Measurements from ENCODE around the gene GPD1. TPM values are rescaled to one million over a fixed set of nuclear protein-coding genes. Genes with fewer than 3 reads are reported as not detected.

Gene GPD1
- total and polyA plus RNA-seq, 2 experiments from 2014 or later: 2.5 to 3.4 TPM

DNA sequence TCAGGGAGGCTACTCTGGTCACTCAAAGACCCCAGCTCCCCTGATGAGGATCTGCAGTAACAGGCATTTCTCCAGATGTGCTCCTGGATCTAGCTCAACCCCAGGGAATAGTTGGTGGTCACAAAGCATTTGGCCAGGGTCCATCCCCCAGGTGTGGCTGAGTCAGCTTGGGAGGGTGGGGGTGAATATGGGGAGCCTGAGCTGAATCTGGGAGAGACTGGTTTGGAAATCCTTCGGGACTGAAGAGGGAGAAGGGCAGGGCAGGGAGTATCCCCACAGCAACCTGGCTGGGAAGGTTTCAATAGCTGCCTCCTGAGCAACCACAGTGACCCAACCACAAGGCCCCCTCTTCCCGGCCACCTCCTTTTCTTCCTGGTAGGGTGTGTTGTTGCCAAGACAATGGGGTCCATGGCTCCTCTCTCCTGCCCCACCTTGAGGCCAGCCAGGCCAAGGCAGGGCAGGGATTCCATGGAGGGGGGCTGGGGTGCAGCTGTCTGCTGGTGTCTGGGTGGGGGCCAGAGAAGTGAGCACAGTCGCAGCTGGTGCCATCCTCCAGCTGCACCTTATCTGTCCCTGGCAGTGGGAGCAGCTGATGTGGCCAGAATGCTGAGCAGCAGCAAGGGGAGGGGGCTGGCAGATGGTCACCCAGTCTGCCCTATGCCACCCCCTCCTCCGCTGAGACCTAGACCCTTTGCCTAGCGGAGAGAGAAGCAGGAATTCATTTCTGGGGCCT, 40.9 kb upstream of the GPD1 start:
- TF ChIP-seq, protein P1, sequence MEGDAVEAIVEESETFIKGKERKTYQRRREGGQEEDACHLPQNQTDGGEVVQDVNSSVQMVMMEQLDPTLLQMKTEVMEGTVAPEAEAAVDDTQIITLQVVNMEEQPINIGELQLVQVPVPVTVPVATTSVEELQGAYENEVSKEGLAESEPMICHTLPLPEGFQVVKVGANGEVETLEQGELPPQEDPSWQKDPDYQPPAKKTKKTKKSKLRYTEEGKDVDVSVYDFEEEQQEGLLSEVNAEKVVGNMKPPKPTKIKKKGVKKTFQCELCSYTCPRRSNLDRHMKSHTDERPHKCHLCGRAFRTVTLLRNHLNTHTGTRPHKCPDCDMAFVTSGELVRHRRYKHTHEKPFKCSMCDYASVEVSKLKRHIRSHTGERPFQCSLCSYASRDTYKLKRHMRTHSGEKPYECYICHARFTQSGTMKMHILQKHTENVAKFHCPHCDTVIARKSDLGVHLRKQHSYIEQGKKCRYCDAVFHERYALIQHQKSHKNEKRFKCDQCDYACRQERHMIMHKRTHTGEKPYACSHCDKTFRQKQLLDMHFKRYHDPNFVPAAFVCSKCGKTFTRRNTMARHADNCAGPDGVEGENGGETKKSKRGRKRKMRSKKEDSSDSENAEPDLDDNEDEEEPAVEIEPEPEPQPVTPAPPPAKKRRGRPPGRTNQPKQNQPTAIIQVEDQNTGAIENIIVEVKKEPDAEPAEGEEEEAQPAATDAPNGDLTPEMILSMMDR (IDR thresholded peaks at IDR 0.05; ENCODE audit: low read depth, low read length): no peak
- Histone ChIP-seq H3K9me3 (ENCODE audit: low read depth) (no peaks in the 10 kb centered on the region), H3K27ac (no peak overlapping the region), H3K27me3 (peaks cover 16% of the 10 kb centered on the region), H3K36me3 (no peaks in the 10 kb centered on the region), H3K4me1 (ENCODE audit: low read depth) (no peaks in the 10 kb centered on the region), H3K4me3 (no peak overlapping the region)
- DNase-seq (ENCODE audit: low read depth in 1 of 2, low spot score in 1 of 2): no peak

DNA sequence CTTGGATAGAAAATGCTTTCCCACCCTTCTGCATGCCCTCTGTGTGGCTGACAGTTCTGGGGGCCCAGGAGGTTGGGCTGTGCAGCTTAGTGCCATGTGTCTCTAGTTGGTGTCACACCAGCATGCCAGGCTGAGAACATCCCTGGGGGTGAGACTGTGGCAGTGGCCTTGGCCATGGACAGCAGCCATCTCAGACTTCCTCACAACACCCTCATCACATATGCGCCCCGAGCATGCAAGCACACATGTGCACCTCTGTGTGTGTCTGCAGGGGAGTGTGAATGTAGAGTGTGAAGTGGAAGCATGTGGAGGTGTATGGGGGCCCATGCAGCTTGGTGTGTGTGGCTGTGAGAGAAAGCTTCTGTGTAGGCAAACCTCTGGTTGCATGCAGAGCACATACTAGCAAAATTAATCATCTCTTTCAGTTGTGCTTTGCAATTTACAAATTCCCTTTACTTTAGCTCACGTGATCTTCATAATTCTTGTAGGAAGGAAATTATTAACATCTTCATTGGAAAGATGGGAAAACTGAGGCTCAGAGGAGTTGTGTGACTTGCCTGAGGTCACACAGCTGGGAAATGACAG, 38.0 kb upstream of the GPD1 start:
- Histone ChIP-seq H3K4me3 (no peak overlapping the region), H3K4me1 (ENCODE audit: low read depth) (no peaks in the 10 kb centered on the region), H3K27me3 (no peaks in the 10 kb centered on the region), H3K27ac (no peak overlapping the region), H3K36me3 (no peaks in the 10 kb centered on the region), H3K9me3 (ENCODE audit: low read depth) (no peaks in the 10 kb centered on the region)
- no peak for DNase-seq (ENCODE audit: low read depth in 1 of 2, low spot score in 1 of 2)
- TF ChIP-seq, protein P1 (IDR thresholded peaks at IDR 0.05; ENCODE audit: low read depth, low read length): no peak

DNA sequence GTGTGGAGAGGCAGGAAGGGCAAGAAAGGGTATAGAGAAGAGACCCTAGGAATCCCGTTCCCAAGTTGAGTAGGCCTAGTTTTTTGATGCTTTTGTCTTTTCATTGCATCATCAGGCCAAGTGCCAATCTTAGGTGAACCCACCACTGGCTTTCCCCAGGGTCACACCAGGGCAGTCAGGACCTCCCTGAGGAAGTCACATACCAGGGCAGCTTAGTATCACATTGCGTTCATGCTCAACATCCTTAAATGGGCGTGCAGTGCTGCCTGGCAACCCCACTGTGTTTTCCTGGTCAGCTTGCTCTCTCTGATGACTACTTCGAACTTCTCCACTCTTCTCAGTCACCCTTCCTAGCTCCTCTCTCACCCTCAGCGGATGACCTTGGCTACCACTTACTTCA, 37.4 kb upstream of the GPD1 start:
- Histone ChIP-seq H3K4me3 (no peak overlapping the region), H3K36me3 (no peaks in the 10 kb centered on the region), H3K4me1 (ENCODE audit: low read depth) (no peaks in the 10 kb centered on the region), H3K9me3 (ENCODE audit: low read depth) (no peaks in the 10 kb centered on the region), H3K27ac (peak overlapping the region; percentile 8), H3K27me3 (no peaks in the 10 kb centered on the region)
- TF ChIP-seq, protein P1 (IDR thresholded peaks at IDR 0.05; ENCODE audit: low read depth, low read length): no peak
- peak; percentile 78 to 86 for DNase-seq (ENCODE audit: low read depth in 1 of 2, low spot score in 1 of 2)

DNA sequence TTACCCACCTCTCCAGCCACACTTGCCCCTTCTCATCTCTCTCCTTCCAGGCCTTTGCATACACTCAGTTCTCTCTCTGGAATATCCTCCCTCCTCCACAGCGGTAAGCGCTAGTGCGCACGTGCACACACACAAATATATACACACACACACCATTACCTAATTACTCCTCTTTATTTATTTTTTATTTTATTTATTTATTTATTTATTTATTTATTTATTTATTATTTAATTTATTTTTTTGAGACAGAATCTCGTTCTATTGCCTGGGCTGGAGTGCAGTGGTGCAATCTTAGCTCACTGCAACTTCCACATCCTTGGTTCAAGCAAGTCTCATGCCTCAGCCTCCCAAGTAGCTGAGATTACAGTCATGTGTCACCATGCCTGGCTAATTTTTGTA, 34.7 kb upstream of the GPD1 start:
- Histone ChIP-seq H3K27ac (no peak overlapping the region), H3K27me3 (no peaks in the 10 kb centered on the region), H3K36me3 (no peaks in the 10 kb centered on the region), H3K9me3 (ENCODE audit: low read depth) (no peaks in the 10 kb centered on the region), H3K4me1 (ENCODE audit: low read depth) (peaks cover 6% of the 10 kb centered on the region), H3K4me3 (no peak overlapping the region)
- DNase-seq (ENCODE audit: low read depth in 1 of 2, low spot score in 1 of 2): no peak
- TF ChIP-seq, protein P1 (IDR thresholded peaks at IDR 0.05; ENCODE audit: low read depth, low read length): no peak

DNA sequence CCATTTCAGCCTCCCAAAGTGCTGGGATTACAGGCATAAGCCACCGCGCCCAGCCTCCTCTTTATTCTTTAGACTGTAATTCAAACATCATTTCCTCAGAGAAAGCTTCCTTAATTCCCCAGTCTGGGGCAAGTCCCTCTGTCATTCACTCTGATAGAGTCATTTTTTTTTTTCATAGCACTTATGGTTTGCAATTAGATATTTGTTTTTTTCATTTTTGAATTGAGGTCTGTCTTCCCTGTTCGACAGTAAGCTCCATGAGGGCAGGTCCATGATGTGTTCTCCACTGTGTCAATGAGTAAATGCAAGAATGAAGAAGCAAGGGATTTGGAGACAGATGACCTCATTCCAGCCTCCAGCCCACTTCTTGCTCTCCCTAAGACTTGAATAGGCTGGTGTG, 34.3 kb upstream of the GPD1 start:
- Histone ChIP-seq H3K9me3 (ENCODE audit: low read depth) (no peaks in the 10 kb centered on the region), H3K4me1 (ENCODE audit: low read depth) (peaks cover 6% of the 10 kb centered on the region), H3K27ac (no peak overlapping the region), H3K27me3 (no peaks in the 10 kb centered on the region), H3K36me3 (no peaks in the 10 kb centered on the region), H3K4me3 (no peak overlapping the region)
- TF ChIP-seq, protein P1 (IDR thresholded peaks at IDR 0.05; ENCODE audit: low read depth, low read length): no peak
- DNase-seq (ENCODE audit: low read depth in 1 of 2, low spot score in 1 of 2): no peak
